IMR-90 (cell line): ENCODE results near the gene RBMS3.

Experiments used
- BHLHE40 ChIP-seq: fragments of 150-350 bp; IDR thresholded peaks from 2 replicates; pipeline ENCODE4 v1.6.1; 2016; ENCODE audit warnings: mild to moderate bottlenecking, low read depth, low read length
- CTCF ChIP-seq: conservative IDR thresholded peaks from 2 replicates; pipeline ENCODE4 v1.5.1; 2012; ENCODE audit warnings: mild to moderate bottlenecking, low read depth, low read length, improper control_type of control experiment
- FOS ChIP-seq: fragments of 150-350 bp; IDR thresholded peaks from 2 replicates; pipeline ENCODE4 v1.6.1; 2016; ENCODE audit warnings: low read depth, low read length
- MAZ ChIP-seq: IDR thresholded peaks from 2 replicates; pipeline ENCODE4 v1.6.1; 2012; ENCODE audit warnings: low read depth, mild to moderate bottlenecking, low read length, improper control_type of control experiment, moderate library complexity, borderline replicate concordance
- MXI1 ChIP-seq: IDR thresholded peaks from 2 replicates; pipeline ENCODE4 v1.6.1; 2012; ENCODE audit warnings: low read depth, mild to moderate bottlenecking, low read length, moderate library complexity, borderline replicate concordance
- NFE2L2 ChIP-seq: fragments of 150-350 bp; IDR thresholded peaks from 2 replicates; pipeline ENCODE4 v1.6.1; 2016; ENCODE audit warnings: low read depth, mild to moderate bottlenecking, low read length
- POLR2A ChIP-seq: IDR thresholded peaks from 2 replicates; pipeline ENCODE4 v1.6.1; 2012; ENCODE audit warnings: mild to moderate bottlenecking, low read depth, low read length
- RAD21 ChIP-seq: IDR thresholded peaks from 2 replicates; pipeline ENCODE4 v1.6.1; 2012; ENCODE audit warnings: low read length, improper control_type of control experiment
- RFX5 ChIP-seq: IDR thresholded peaks from 2 replicates; pipeline ENCODE4 v1.8.0; 2012; ENCODE audit warnings: low read depth, mild to moderate bottlenecking, low read length, moderate library complexity
- USF2 ChIP-seq: fragments of 150-350 bp; IDR thresholded peaks from 2 replicates; pipeline ENCODE4 v1.6.1; 2017; ENCODE audit warnings: mild to moderate bottlenecking, antibody characterized with exemption, low read length, low read depth

DNA sequence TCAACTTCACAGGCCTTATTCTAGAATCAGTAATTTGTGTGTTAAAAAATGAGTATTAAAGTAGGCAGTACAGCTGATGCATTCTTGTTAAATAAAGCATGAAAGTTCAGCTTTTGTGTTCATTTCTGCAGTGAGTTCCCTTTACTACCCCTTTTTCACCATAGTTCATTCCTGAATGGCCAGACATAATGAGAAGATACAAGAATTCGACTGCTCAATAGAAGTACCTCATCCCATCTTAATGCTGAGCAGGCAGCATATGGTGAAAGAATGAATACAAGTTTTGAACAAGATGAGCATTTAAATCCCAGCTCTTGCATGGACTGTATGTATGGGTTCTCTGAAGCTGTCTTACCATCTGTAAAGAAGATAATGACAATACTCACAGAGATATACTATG is 677.9 kb downstream of the RBMS3 start:
- TF ChIP-seq CTCF: no peak
- no peak for TF ChIP-seq POLR2A
- TF ChIP-seq MAZ: no peak
- TF ChIP-seq RFX5: no peak
- TF ChIP-seq BHLHE40: no peak
- TF ChIP-seq FOS: no peak
- no peak for TF ChIP-seq MXI1
- TF ChIP-seq RAD21: no peak
- TF ChIP-seq NFE2L2: no peak
- no peak for TF ChIP-seq USF2
